Measurements from ENCODE around the gene LMOD3. TPM values are rescaled to one million over a fixed set of nuclear protein-coding genes. Genes with fewer than 3 reads are reported as not detected.

The LMOD3 gene
- 0.07 TPM in 1 of 2 replicates, not detected in the other for total RNA-seq

GRCh38 chr3:69122403-69122802 is at the start of gene LMOD3:
Gene LMOD3 (minus strand): TSS chr3:69122595. CDS start chr3:69122386, 209 bp downstream.

GRCh38 chr3:69084326-69085167 is 37.8 kb downstream of the LMOD3 start, which contains the start of gene ARL6IP5:
Gene ARL6IP5 (plus strand): TSS chr3:69084937. CDS start chr3:69085048, 111 bp downstream.

DNA sequence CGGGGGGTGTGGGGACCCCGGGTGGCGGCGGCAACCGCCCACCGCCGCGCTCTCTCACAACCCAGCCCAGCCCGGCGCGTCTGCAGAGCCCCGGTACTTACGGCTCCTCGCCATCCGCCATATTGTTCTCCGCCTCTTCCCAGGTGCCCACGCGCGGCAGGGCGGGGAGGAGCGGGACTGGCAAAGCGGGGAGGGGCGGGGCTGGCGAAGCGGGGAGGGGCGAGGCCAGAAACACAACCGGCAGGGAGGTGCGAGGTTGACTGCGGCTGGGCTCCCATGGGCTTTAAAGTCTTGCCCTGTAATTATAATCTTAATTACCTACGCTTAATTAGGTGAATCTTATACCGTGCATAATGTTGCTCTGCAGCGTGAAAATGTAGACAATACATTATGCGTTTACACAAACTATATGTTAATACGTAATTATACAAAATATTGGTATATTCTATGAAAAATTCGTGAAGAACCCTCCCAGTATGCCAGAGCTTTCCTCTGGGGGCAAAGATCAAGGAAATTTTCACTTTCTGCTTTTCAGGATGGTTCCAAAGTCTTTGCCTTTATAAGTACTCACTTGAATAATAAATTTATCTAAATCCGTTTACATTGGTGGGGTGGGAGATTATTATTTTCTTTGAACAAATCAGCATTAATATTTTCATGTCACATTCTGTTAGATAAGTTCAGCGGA is 42.0 kb downstream of the LMOD3 start, which contains the start of gene UBA3:
Gene UBA3, minus strand, starts transcription at position 133 of the 688 bp plus-strand sequence. Its CDS starts 12 bp downstream, at position 121.

Other genes starting within 250 kb of the LMOD3 start
- gene TAFA4, start 190.0 kb downstream of the LMOD3 start, total RNA-seq, result not detected in 2 replicates
- gene EOGT, start 108.9 kb downstream of the LMOD3 start, total RNA-seq, result 31.1 and 61.4 TPM in 2 replicates
- gene TMF1, start 70.3 kb downstream of the LMOD3 start, total RNA-seq, result 43.3 and 53.4 TPM in 2 replicates
- gene UBA3, start 42.2 kb downstream of the LMOD3 start, total RNA-seq, result 52.1 and 64.4 TPM in 2 replicates
- 126 and 151 TPM in 2 replicates for gene ARL6IP5, start 37.7 kb downstream of the LMOD3 start, total RNA-seq